ENCODE data around the gene RALGAPB. TPM values are rescaled to one million over a fixed set of nuclear protein-coding genes. Genes with fewer than 3 reads are reported as not detected.

The RALGAPB gene
- total and polyA plus RNA-seq, 12 donors, result 8.4 to 28.2 (median 25.6) TPM

- Histone ChIP-seq H3K27me3 (peaks cover 0 to 20% (median 18%) of the 10 kb centered on the region in 7 donors), H3K36me3 (no peaks in the 10 kb centered on the region), H3K27ac (no peak overlapping the region), H3K9me3 (peaks cover 0 to 10% (median 0%) of the 10 kb centered on the region in 11 donors), H3K4me1 (no peaks in the 10 kb centered on the region), H3K4me3 (no peak overlapping the region)
- no peak for DNase-seq
- WGBS, 2 donors, result 48 to 55% methylated on average over 4 of the region's 4 CpGs
- intact Hi-C loops (cut with DNase I), result no loop called here
- no peak for ATAC-seq
- TF ChIP-seq, protein P1, sequence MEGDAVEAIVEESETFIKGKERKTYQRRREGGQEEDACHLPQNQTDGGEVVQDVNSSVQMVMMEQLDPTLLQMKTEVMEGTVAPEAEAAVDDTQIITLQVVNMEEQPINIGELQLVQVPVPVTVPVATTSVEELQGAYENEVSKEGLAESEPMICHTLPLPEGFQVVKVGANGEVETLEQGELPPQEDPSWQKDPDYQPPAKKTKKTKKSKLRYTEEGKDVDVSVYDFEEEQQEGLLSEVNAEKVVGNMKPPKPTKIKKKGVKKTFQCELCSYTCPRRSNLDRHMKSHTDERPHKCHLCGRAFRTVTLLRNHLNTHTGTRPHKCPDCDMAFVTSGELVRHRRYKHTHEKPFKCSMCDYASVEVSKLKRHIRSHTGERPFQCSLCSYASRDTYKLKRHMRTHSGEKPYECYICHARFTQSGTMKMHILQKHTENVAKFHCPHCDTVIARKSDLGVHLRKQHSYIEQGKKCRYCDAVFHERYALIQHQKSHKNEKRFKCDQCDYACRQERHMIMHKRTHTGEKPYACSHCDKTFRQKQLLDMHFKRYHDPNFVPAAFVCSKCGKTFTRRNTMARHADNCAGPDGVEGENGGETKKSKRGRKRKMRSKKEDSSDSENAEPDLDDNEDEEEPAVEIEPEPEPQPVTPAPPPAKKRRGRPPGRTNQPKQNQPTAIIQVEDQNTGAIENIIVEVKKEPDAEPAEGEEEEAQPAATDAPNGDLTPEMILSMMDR (IDR thresholded peaks at IDR 0.05), result no peak
Observed at GRCh38 chr20:38623061-38623460, 150.4 kb downstream of the RALGAPB start.

GRCh38 chr20:38624084-38624483 is 151.4 kb downstream of the RALGAPB start:
- no peak for DNase-seq
- no peaks in the 10 kb centered on the region for H3K4me1 ChIP-seq
- peaks cover 0 to 20% (median 16%) of the 10 kb centered on the region in 7 donors for H3K27me3 ChIP-seq
- H3K9me3 ChIP-seq, result peaks cover 0 to 10% (median 0%) of the 10 kb centered on the region in 11 donors
- no peaks in the 10 kb centered on the region for H3K36me3 ChIP-seq
- no peak for ATAC-seq
- WGBS, 2 donors, result 48 to 88% methylated on average over 2 of the region's 2 CpGs
- intact Hi-C loops (cut with DNase I), result no loop called here
- TF ChIP-seq, protein P1 (IDR thresholded peaks at IDR 0.05), result no peak
- no peak overlapping the region for H3K4me3 ChIP-seq
- H3K27ac ChIP-seq, result no peak overlapping the region

- Histone ChIP-seq H3K36me3 (no peaks in the 10 kb centered on the region), H3K4me3 (no peak overlapping the region), H3K4me1 (no peaks in the 10 kb centered on the region), H3K27me3 (peaks cover 0 to 9% (median 4%) of the 10 kb centered on the region in 7 donors), H3K9me3 (peaks cover 0 to 10% (median 0%) of the 10 kb centered on the region in 11 donors), H3K27ac (no peak overlapping the region)
- no peak for DNase-seq
- intact Hi-C loops (cut with DNase I), result no loop called here
- ATAC-seq, result no peak
- TF ChIP-seq, protein P1 (IDR thresholded peaks at IDR 0.05), result no peak
Observed at GRCh38 chr20:38625896-38626295, 153.3 kb downstream of the RALGAPB start.

DNA sequence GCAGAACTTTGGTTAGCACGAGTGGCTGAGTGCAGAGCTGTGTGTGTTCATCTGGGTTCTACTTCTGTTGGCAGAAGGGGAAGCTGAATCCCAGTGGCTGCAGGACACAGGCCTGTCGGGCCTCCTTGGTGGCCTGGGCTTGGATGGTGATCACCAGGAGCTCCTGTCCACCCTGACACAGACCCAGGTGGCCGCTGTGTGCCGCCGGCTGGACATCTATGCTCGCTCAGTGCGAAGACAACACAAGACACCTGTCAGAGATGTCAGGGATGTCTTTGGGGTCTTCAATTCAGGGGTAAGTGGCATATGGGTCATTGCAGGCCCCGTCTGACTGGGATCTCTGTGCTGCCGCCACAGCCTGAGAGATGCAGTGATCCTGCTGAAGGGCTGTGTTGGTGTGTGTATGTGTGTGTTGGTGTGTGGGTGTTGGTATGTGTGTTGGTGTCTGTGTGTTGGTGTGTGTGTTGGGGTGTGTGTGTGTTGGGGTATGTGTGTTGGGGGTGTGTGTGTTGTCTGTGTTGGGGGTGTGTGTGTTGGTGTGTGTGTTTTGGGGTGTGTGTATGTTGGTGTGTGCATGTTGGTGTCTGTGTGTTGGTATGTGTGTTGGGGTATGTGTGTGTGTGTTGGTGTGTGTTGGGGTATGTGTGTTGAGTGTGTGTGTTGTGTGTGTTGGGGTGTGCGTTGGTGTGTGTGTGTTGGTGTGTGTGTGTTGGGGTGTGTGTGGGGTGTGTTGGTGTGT is 154.4 kb downstream of the RALGAPB start:
- H3K27me3 ChIP-seq, result peaks cover 0 to 14% (median under 1%) of the 10 kb centered on the region in 7 donors
- ATAC-seq, result no peak
- DNase-seq, result no peak
- H3K4me1 ChIP-seq, result no peaks in the 10 kb centered on the region
- H3K9me3 ChIP-seq, result peaks cover 0 to 10% (median 0%) of the 10 kb centered on the region in 11 donors
- no peaks in the 10 kb centered on the region for H3K36me3 ChIP-seq
- 89 to 90% methylated on average over 10 of the region's 10 CpGs for WGBS, 2 donors
- intact Hi-C loops (cut with DNase I), result no loop called here
- no peak overlapping the region for H3K27ac ChIP-seq
- TF ChIP-seq, protein P1 (IDR thresholded peaks at IDR 0.05), result no peak
- no peak overlapping the region for H3K4me3 ChIP-seq

Small RNA genes within 50 kb of the gene (microRNA-seq; reads per million reads assigned to microRNA genes)
- gene MIR548O2, result 0 reads per million in 2 donors

Other genes with a start within 250 kb of the RALGAPB start
- 1 to 10 TPM; 2.7 to 7.7 (median 5.2) TPM for gene KIAA1755, start 212.1 kb upstream of the RALGAPB start, total RNA-seq
- 1 to 10 TPM; 2.9 to 6.2 TPM for gene KIAA1755, start 212.1 kb upstream of the RALGAPB start, polyA plus RNA-seq
- gene BPI, start 168.7 kb upstream of the RALGAPB start, total RNA-seq, result 1 to 10 TPM in 1 of 10 donors, under 1 TPM in 3, not detected in 6; 0.15 to 1.6 (median 0.18) TPM
- gene BPI, start 168.7 kb upstream of the RALGAPB start, polyA plus RNA-seq, result under 1 TPM in 1 of 2 donors, not detected in 1; 0.01 TPM
- 1 to 10 TPM in 1 of 10 donors, under 1 TPM in 4, not detected in 5; 0.17 to 3.5 (median 0.23) TPM for gene LBP, start 126.4 kb upstream of the RALGAPB start, total RNA-seq
- 1 to 10 TPM in 1 of 2 donors, under 1 TPM in 1; 0.37 to 1.3 TPM for gene LBP, start 126.4 kb upstream of the RALGAPB start, polyA plus RNA-seq
- 10 to 100 TPM in 2 of 10 donors, 1 to 10 TPM in 8; 4.2 to 25.9 (median 6.3) TPM for gene SNHG17, start 37.5 kb upstream of the RALGAPB start, total RNA-seq
- gene SNHG17, start 37.5 kb upstream of the RALGAPB start, polyA plus RNA-seq, result 10 to 100 TPM; 12.3 to 22.9 TPM
- gene ADIG, start 108.4 kb downstream of the RALGAPB start, total RNA-seq, result under 1 TPM in 1 of 10 donors, not detected in 9; 0.32 TPM
- gene ADIG, start 108.4 kb downstream of the RALGAPB start, polyA plus RNA-seq, result not detected
- gene ARHGAP40, start 129.0 kb downstream of the RALGAPB start, total RNA-seq, result not detected
- gene ARHGAP40, start 129.0 kb downstream of the RALGAPB start, polyA plus RNA-seq, result not detected